Measurements from ENCODE around the gene BAAT.

Gene BAAT

GRCh38 chr9:101427957-101428655 is 43.3 kb upstream of the BAAT start:
- peak overlapping the region in 1 of 3 experiments; percentile 40 for H3K27ac Mint-ChIP-seq
- no peaks in the 10 kb centered on the region for H3K9me3 Mint-ChIP-seq
- no peak overlapping the region for H3K4me3 Mint-ChIP-seq
- H3K36me3 Mint-ChIP-seq (ENCODE audit: low read depth), result no peaks in the 10 kb centered on the region
- H3K4me1 Mint-ChIP-seq, result no peaks in the 10 kb centered on the region
- TF ChIP-seq, protein P1, sequence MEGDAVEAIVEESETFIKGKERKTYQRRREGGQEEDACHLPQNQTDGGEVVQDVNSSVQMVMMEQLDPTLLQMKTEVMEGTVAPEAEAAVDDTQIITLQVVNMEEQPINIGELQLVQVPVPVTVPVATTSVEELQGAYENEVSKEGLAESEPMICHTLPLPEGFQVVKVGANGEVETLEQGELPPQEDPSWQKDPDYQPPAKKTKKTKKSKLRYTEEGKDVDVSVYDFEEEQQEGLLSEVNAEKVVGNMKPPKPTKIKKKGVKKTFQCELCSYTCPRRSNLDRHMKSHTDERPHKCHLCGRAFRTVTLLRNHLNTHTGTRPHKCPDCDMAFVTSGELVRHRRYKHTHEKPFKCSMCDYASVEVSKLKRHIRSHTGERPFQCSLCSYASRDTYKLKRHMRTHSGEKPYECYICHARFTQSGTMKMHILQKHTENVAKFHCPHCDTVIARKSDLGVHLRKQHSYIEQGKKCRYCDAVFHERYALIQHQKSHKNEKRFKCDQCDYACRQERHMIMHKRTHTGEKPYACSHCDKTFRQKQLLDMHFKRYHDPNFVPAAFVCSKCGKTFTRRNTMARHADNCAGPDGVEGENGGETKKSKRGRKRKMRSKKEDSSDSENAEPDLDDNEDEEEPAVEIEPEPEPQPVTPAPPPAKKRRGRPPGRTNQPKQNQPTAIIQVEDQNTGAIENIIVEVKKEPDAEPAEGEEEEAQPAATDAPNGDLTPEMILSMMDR (IDR thresholded peaks at IDR 0.05; ENCODE audit: unreplicated experiment in 3 of 3), result no peak
- H3K27me3 Mint-ChIP-seq (ENCODE audit: low read depth), result peaks cover 3% of the 10 kb centered on the region

GRCh38 chr9:101427358-101427757 is 42.6 kb upstream of the BAAT start:
- Mint-ChIP-seq H3K27ac (no peak overlapping the region), H3K4me3 (no peak overlapping the region), H3K4me1 (no peaks in the 10 kb centered on the region), H3K9me3 (no peaks in the 10 kb centered on the region), H3K27me3 (ENCODE audit: low read depth) (peaks cover 3% of the 10 kb centered on the region), H3K36me3 (ENCODE audit: low read depth) (no peaks in the 10 kb centered on the region)
- TF ChIP-seq, protein P1 (IDR thresholded peaks at IDR 0.05; ENCODE audit: unreplicated experiment in 3 of 3), result no peak

- peaks cover 13% of the 10 kb centered on the region for H3K4me1 Mint-ChIP-seq
These were observed 36.9 kb upstream of the BAAT start for GRCh38 chr9:101421653-101422065.

GRCh38 chr9:101419863-101420262 is 35.1 kb upstream of the BAAT start:
- TF ChIP-seq, protein P1 (IDR thresholded peaks at IDR 0.05; ENCODE audit: unreplicated experiment in 3 of 3), result no peak
- Mint-ChIP-seq H3K4me3 (no peak overlapping the region), H3K27ac (no peak overlapping the region), H3K9me3 (peaks cover 17% of the 10 kb centered on the region), H3K4me1 (peaks cover 13% of the 10 kb centered on the region), H3K27me3 (ENCODE audit: low read depth) (no peaks in the 10 kb centered on the region), H3K36me3 (ENCODE audit: low read depth) (peaks cover 19% of the 10 kb centered on the region)

More at GRCh38 chr9:101421653-101422065, 36.9 kb upstream of the BAAT start:
- peaks cover 9% of the 10 kb centered on the region for H3K9me3 Mint-ChIP-seq
- H3K36me3 Mint-ChIP-seq (ENCODE audit: low read depth), result peaks cover 11% of the 10 kb centered on the region
- H3K27me3 Mint-ChIP-seq (ENCODE audit: low read depth), result no peaks in the 10 kb centered on the region
- H3K27ac Mint-ChIP-seq, result peak overlapping the region in 1 of 3 experiments; percentile 18
- H3K4me3 Mint-ChIP-seq, result no peak overlapping the region
- TF ChIP-seq, protein P1 (IDR thresholded peaks at IDR 0.05; ENCODE audit: unreplicated experiment in 3 of 3), result no peak

- peaks cover 30% of the 10 kb centered on the region for H3K36me3 Mint-ChIP-seq (ENCODE audit: low read depth)
- peaks cover 23% of the 10 kb centered on the region for H3K9me3 Mint-ChIP-seq
- TF ChIP-seq, protein P1 (IDR thresholded peaks at IDR 0.05; ENCODE audit: unreplicated experiment in 3 of 3), result no peak
- peak overlapping the region in 1 of 3 experiments; percentile 7 for H3K27ac Mint-ChIP-seq
- H3K27me3 Mint-ChIP-seq (ENCODE audit: low read depth), result no peaks in the 10 kb centered on the region
- H3K4me1 Mint-ChIP-seq, result peaks cover 13% of the 10 kb centered on the region
- no peak overlapping the region for H3K4me3 Mint-ChIP-seq
These were observed 34.0 kb upstream of the BAAT start for GRCh38 chr9:101418518-101419430.
